B cell (primary cell): ENCODE data around the gene PKP2. TPM values are rescaled to one million over a fixed set of nuclear protein-coding genes. Genes with fewer than 3 reads are reported as not detected.

ENCODE experiments used
- ATAC-seq: fragments of 200-7000 bp; cut with Tn5 transposase; one replicate; pipeline ENCODE4 v1.10.0; 2021; ENCODE audit warnings: low read depth, mild to moderate bottlenecking, moderate number of reproducible peaks, moderate library complexity
- CTCF ChIA-PET: fragments of 350-600 bp; sonication (Branson Sonifier 250); formaldehyde crosslinking; loops from one replicate; lab custom pipeline; 2021; ENCODE audit warnings: antibody characterized with exemption, inconsistent platforms; lab: Charles Lee
- POLR2A ChIA-PET: fragments of 350-600 bp; sonication (Branson Sonifier 250); formaldehyde crosslinking; loops from one replicate; lab custom pipeline; 2021; ENCODE audit warnings: antibody characterized with exemption; lab: Charles Lee
- DNase-seq: peaks from one replicate; pipeline ENCODE4 v3.0.0; 2013
- H2AFZ ChIP-seq: 2 replicates; pipeline ENCODE4 v1.6.1; 2012; ENCODE audit warnings: mild to moderate bottlenecking, low read depth, low read length; ENCODE audit not compliant: insufficient read depth, poor library complexity, severe bottlenecking
- H3K27ac ChIP-seq, 2 donors: 1 replicate in 1 of 2; 2 replicates in 1 of 2; pipeline ENCODE4 v1.5.1; 2012 to 2013; ENCODE audit warnings: low read length in 2 of 2, mild to moderate bottlenecking in 2 of 2, moderate library complexity in 1 of 2
- H3K27me3 ChIP-seq, 4 experiments: fragments of 200-600 bp in 1 of 4; sonication (generic) in 1 of 4; replicated peaks in 1 of 4; 1 replicate in 2 of 4; 2 replicates in 2 of 4; pipeline versions ENCODE4 v1.6.1 to v1.7.0; 2013 to 2016; ENCODE audit warnings: low read length in 3 of 4, mild to moderate bottlenecking in 2 of 4, mixed read lengths in 1 of 4, moderate library complexity in 1 of 4; ENCODE audit not compliant: insufficient read depth in 4 of 4, control insufficient read depth in 3 of 4; ENCODE audit errors: control extremely low read depth in 1 of 4
- H3K36me3 ChIP-seq, 2 experiments: replicated peaks in 1 of 2; 1 replicate in 1 of 2; 2 replicates in 1 of 2; pipeline versions ENCODE4 v1.6.1 to v1.7.1; 2013; ENCODE audit warnings: low read length in 1 of 2; ENCODE audit not compliant: insufficient read depth in 2 of 2, control insufficient read depth in 1 of 2; ENCODE audit errors: control extremely low read depth in 1 of 2, extremely low read depth in 1 of 2
- H3K4me1 ChIP-seq, 2 donors: fragments of 200-600 bp in 1 of 2; sonication (generic) in 1 of 2; 1 replicate in 1 of 2; 2 replicates in 1 of 2; pipeline versions ENCODE4 v1.5.1 to v1.6.1; 2013 to 2017; ENCODE audit warnings: low read length in 2 of 2; ENCODE audit not compliant: control insufficient read depth in 2 of 2, insufficient read depth in 2 of 2
- H3K4me2 ChIP-seq: replicated peaks from 2 replicates; pipeline ENCODE3; 2012; ENCODE audit warnings: mild to moderate bottlenecking, low read depth, low read length; ENCODE audit not compliant: poor library complexity, severe bottlenecking
- H3K4me3 ChIP-seq, 5 experiments: fragments of 200-600 bp in 1 of 5; sonication (generic) in 1 of 5; 1 replicate in 3 of 5; 2 replicates in 2 of 5; pipeline versions ENCODE4 v1.5.1 to v1.7.0; 2011 to 2016; ENCODE audit warnings: low read length in 4 of 5, mild to moderate bottlenecking in 4 of 5, low read depth in 2 of 5, control low read depth in 1 of 5, moderate library complexity in 1 of 5; ENCODE audit not compliant: insufficient read depth in 1 of 5; ENCODE audit errors: control extremely low read depth in 1 of 5, extremely low read depth in 1 of 5
- H3K79me2 ChIP-seq: fragments of 200-600 bp; sonication (generic); one replicate; pipeline ENCODE4 v1.6.0; 2016; ENCODE audit warnings: low read length; ENCODE audit not compliant: control insufficient read depth, insufficient read depth
- H3K9ac ChIP-seq: fragments of 200-600 bp; sonication (generic); 2 replicates; pipeline ENCODE4 v1.6.1; 2017; ENCODE audit warnings: mild to moderate bottlenecking, low read length, moderate library complexity
- H3K9me3 ChIP-seq, 3 donors: one replicate each; pipeline versions ENCODE4 v1.6.1 to v1.7.1; 2013; ENCODE audit warnings: low read length in 2 of 3; ENCODE audit not compliant: control insufficient read depth in 2 of 3, insufficient read depth in 1 of 3; ENCODE audit errors: control extremely low read depth in 1 of 3
- H4K20me1 ChIP-seq: 2 replicates; pipeline ENCODE4 v1.6.0; 2012; ENCODE audit warnings: mild to moderate bottlenecking, low read length; ENCODE audit not compliant: insufficient read depth, control insufficient read depth, poor library complexity, severe bottlenecking
- H3K27ac Mint-ChIP-seq: one replicate; pipeline ENCODE4 v1.8.0; 2021; ENCODE audit warnings: mixed read lengths
- H3K27me3 Mint-ChIP-seq: one replicate; pipeline ENCODE4 v1.8.0; 2021; ENCODE audit warnings: mixed read lengths
- H3K4me1 Mint-ChIP-seq: one replicate; pipeline ENCODE4 v1.8.0; 2021; ENCODE audit warnings: mixed read lengths
- H3K4me3 Mint-ChIP-seq: one replicate; pipeline ENCODE4 v1.8.0; 2021; ENCODE audit warnings: mixed read lengths
- H3K9me3 Mint-ChIP-seq: one replicate; pipeline ENCODE4 v1.8.0; 2022; ENCODE audit warnings: mixed read lengths; ENCODE audit not compliant: insufficient read depth
- CTCF ChIP-seq: fragments of 200-600 bp; IDR thresholded peaks from one replicate; pipeline ENCODE4 v1.8.0; 2022; ENCODE audit warnings: antibody characterized with exemption, mild to moderate bottlenecking
- EZH2 ChIP-seq: IDR thresholded peaks from 2 replicates; pipeline ENCODE4 v1.6.1; 2012; ENCODE audit warnings: borderline replicate concordance, low read depth, mild to moderate bottlenecking, moderate library complexity, low read length; ENCODE audit not compliant: insufficient read depth, poor library complexity, severe bottlenecking
- WGBS: methylation state at CpG from one replicate; pipeline ENCODE4 v1.1.5; 2013; ENCODE audit warnings: missing lambda C conversion rate; ENCODE audit not compliant: insufficient coverage; 5-methylcytosine and 5-hydroxymethylcytosine counted together
- intact Hi-C: fragments of 100-400 bp; cut with micrococcal nuclease; formaldehyde crosslinking; loops from one replicate; pipeline ENCODE4 v1.10.0; 2022
- polyA plus RNA-seq: library from polyadenylated mRNA; depleted of rRNA; stranded (reverse); fragments of >200 nt; gene quantifications from 2 replicates; pipeline ENCODE4 v1.2.3, GENCODE V29; 2012
- total RNA-seq, 2 donors: library from RNA; stranded (reverse); fragments of 120-200 nt in 1 of 2; gene quantifications; 1 replicate in 1 of 2; 2 replicates in 1 of 2; pipeline versions ENCODE4 v1.2.3 to v1.2.4, GENCODE V29; 2013 to 2022

PKP2 gene
- total and polyA plus RNA-seq, 2 donors (not counting 1 experiment from before 2014, with no cell fraction given), result not detected

DNA sequence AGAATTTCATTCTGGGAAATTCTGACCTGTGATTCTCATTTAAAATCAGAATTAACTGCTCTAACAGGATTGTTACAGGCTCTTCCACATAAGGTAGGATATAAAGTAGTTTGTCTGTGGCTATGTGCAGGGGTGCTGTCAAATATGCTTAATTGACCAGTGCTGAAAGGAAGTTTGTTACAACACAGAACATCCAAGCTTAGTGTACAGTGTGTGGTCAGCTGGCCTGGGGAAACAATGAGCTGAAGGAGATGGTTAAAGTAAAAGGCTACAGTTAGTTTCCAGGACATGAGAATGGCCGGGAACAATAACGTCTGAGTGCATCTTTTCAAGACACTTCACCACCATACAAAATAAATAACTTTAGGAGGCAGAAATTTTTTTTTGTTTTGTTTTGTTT, 68.0 kb downstream of the PKP2 start:
- H3K4me1 Mint-ChIP-seq, result no peaks in the 10 kb centered on the region
- H3K27me3 ChIP-seq, result no peaks in the 10 kb centered on the region
- no peak overlapping the region for H3K27ac ChIP-seq
- H3K27ac Mint-ChIP-seq, result no peak overlapping the region
- WGBS, result no CpG with 5 or more reads among the region's 2 CpGs
- POLR2A ChIA-PET, result no interaction called here
- no peak overlapping the region for H2AFZ ChIP-seq
- H3K4me3 Mint-ChIP-seq, result no peak overlapping the region
- no peaks in the 10 kb centered on the region for H3K9me3 ChIP-seq
- H4K20me1 ChIP-seq, result no peaks in the 10 kb centered on the region
- no peak overlapping the region for H3K4me3 ChIP-seq
- CTCF ChIA-PET, result no interaction called here
- intact Hi-C loops, result no loop called here
- H3K27me3 Mint-ChIP-seq, result peaks cover 14% of the 10 kb centered on the region
- no peaks in the 10 kb centered on the region for H3K9me3 Mint-ChIP-seq
- no peaks in the 10 kb centered on the region for H3K36me3 ChIP-seq
- no peaks in the 10 kb centered on the region for H3K79me2 ChIP-seq
- ATAC-seq (no peak), DNase-seq (no peak)
- no peak for TF ChIP-seq EZH2
- TF ChIP-seq CTCF, result no peak
- H3K4me1 ChIP-seq, result no peaks in the 10 kb centered on the region
- H3K4me2 ChIP-seq, result no peak overlapping the region
- no peak overlapping the region for H3K9ac ChIP-seq

GRCh38 chr12:32828120-32828519, 68.5 kb downstream of the PKP2 start:
- no peak overlapping the region for H3K4me3 Mint-ChIP-seq
- no peak for ATAC-seq
- no peaks in the 10 kb centered on the region for H3K4me1 Mint-ChIP-seq
- Histone ChIP-seq H3K9ac (no peak overlapping the region), H4K20me1 (no peaks in the 10 kb centered on the region), H3K4me3 (no peak overlapping the region), H3K79me2 (no peaks in the 10 kb centered on the region), H3K27ac (no peak overlapping the region), H2AFZ (no peak overlapping the region), H3K27me3 (no peaks in the 10 kb centered on the region), H3K4me1 (no peaks in the 10 kb centered on the region), H3K9me3 (no peaks in the 10 kb centered on the region), H3K36me3 (no peaks in the 10 kb centered on the region), H3K4me2 (no peak overlapping the region)
- POLR2A ChIA-PET, result no interaction called here
- H3K27me3 Mint-ChIP-seq, result peaks cover 14% of the 10 kb centered on the region
- no peak for DNase-seq
- intact Hi-C loops, result no loop called here
- CTCF ChIA-PET, result no interaction called here
- TF ChIP-seq CTCF (no peak), EZH2 (no peak)
- no peak overlapping the region for H3K27ac Mint-ChIP-seq
- WGBS, result no CpG with 5 or more reads among the region's 1 CpG
- no peaks in the 10 kb centered on the region for H3K9me3 Mint-ChIP-seq
